ENCODE measurements around the gene POLG2. TPM values are rescaled to one million over a fixed set of nuclear protein-coding genes. Genes with fewer than 3 reads are reported as not detected.
"Not testable (repeated sequence)": the region's sequence is repeated elsewhere in the genome, so short reads cannot be mapped to it uniquely, and the experiment has no call there.

The POLG2 gene
- total RNA-seq, 1 experiment from 2014 or later = 51.5 TPM

DNA sequence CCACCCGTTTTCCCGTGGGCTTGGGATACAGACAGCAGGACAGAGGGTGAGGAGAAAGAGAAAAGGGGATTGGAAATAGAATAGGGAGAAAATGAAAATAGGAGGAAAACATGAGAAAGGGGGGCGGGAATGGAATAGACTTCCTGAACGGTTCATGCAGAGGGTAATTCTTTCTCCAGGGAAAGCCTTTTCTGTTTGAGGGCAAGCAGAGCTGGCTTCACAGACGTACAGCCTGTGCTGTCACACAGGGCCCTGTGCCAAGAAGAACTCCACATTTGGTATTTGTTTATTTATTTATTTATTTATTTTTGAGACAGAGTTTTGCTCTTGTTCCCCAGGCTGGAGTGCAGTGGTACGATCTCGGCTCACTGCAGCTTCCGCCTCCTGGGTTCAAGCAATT is 35.9 kb downstream of the POLG2 start:
- peaks cover 7 to 32% of the 10 kb centered on the region in 2 experiments for H3K4me1 ChIP-seq (ENCODE audit: control insufficient read depth in 1 of 2, insufficient read depth in 2 of 2, low read length in 2 of 2)
- TF ChIP-seq TCF7L2 (IDR thresholded peaks at IDR 0.05; ENCODE audit: borderline replicate concordance, extremely low read depth, insufficient read depth, insufficient read length) (no peak), SRF (IDR thresholded peaks at IDR 0.05; ENCODE audit: low read depth) (no peak), REST (IDR thresholded peaks at IDR 0.05; ENCODE audit: low read depth) (no peak), POLR2AphosphoS5 (IDR thresholded peaks at IDR 0.05; ENCODE audit: low read depth, low read length) (no peak), YY1 (IDR thresholded peaks at IDR 0.05; ENCODE audit: extremely low read depth, insufficient replicate concordance, low read depth, low read length) (no peak), ZFX (IDR thresholded peaks at IDR 0.05) (no peak), POLR2A (IDR thresholded peaks at IDR 0.05; ENCODE audit: borderline replicate concordance, extremely low read depth, insufficient read depth, insufficient read length) (no peak), EZH2phosphoT487 (IDR thresholded peaks at IDR 0.05; ENCODE audit: borderline replicate concordance) (no peak), ZNF274 (IDR thresholded peaks at IDR 0.05; ENCODE audit: low read depth, low read length) (no peak), SP1 (IDR thresholded peaks at IDR 0.05; ENCODE audit: low read depth) (no peak), SIN3A (IDR thresholded peaks at IDR 0.05; ENCODE audit: low read depth) (no peak), EGR1 (IDR thresholded peaks at IDR 0.05; ENCODE audit: low read depth) (no peak), EZH2 (IDR thresholded peaks at IDR 0.05) (no peak), MAX (IDR thresholded peaks at IDR 0.05) (no peak), ELF1 (IDR thresholded peaks at IDR 0.05; ENCODE audit: borderline replicate concordance, low read depth) (no peak), CBX3 (IDR thresholded peaks at IDR 0.05; ENCODE audit: low read depth) (no peak), FOSL1 (IDR thresholded peaks at IDR 0.05; ENCODE audit: low read depth) (no peak)
- TF ChIP-seq, protein P1, sequence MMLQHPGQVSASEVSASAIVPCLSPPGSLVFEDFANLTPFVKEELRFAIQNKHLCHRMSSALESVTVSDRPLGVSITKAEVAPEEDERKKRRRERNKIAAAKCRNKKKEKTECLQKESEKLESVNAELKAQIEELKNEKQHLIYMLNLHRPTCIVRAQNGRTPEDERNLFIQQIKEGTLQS (IDR thresholded peaks at IDR 0.05) = no peak
- no peak overlapping the region for H3K9ac ChIP-seq (ENCODE audit: low read length)
- no peak for ATAC-seq
- ChIA-PET CTCF (no interaction called here), POLR2A (no interaction called here), RAD21 (ENCODE audit: low non-redundant PET in 1 of 2, low total read pairs in 2 of 2, uncharacterized antibody in 2 of 2, unreplicated experiment in 2 of 2) (no interaction called here)
- no peak for DNase-seq (ENCODE audit: low read depth, low spot score)
- no peak overlapping the region for H2AFZ ChIP-seq (ENCODE audit: low read depth, low read length, poor library complexity, severe bottlenecking)
- intact Hi-C loops (cut with micrococcal nuclease) = no loop called here
- no peaks in the 10 kb centered on the region for H3K9me2 ChIP-seq (ENCODE audit: insufficient read depth)
- H3K79me2 ChIP-seq (ENCODE audit: insufficient read depth, low read length) = no peaks in the 10 kb centered on the region
- H4K20me1 ChIP-seq (ENCODE audit: insufficient read depth) = no peaks in the 10 kb centered on the region
- no peak overlapping the region for H3K4me2 ChIP-seq (ENCODE audit: low read length)
- H3K36me3 ChIP-seq (ENCODE audit: control insufficient read depth in 1 of 2, insufficient read depth in 2 of 2, low read length in 2 of 2) = no peaks in the 10 kb centered on the region
- no TSS peak for BruUV-seq (replicated peaks)
- H3K27me3 ChIP-seq (ENCODE audit: insufficient read depth, low read length) = no peaks in the 10 kb centered on the region
- no peaks in the 10 kb centered on the region for H3K9me3 ChIP-seq (ENCODE audit: control insufficient read depth in 1 of 2, insufficient read depth in 1 of 2, low read depth in 1 of 2, low read length in 2 of 2)
- H3K4me3 ChIP-seq (replicated peaks in 1 of 2; ENCODE audit: low read depth in 1 of 2, low read length in 2 of 2) = no peak overlapping the region
- no peak overlapping the region for H3K27ac ChIP-seq (ENCODE audit: low read depth, low read length)

DNA sequence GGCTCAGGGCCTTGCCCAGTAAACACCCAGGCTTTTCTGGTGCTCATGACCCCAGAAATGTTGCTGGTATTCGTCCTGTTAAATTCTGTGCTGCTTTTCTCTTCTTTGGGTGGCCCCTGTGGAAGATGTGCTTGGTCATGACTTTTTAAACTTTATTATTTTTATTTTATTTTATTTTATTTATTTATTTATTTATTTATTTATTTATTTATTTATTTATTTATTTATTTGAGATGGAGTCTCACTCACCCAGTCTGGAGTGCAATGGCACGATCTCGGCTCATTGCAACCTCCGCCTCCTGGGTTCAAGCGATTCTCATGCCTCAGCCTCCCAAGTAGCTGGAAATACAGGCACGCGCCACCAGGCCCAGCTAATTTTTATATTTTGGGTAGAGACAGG is 37.0 kb downstream of the POLG2 start:
- BruUV-seq (replicated peaks); intact Hi-C loops (cut with micrococcal nuclease); H3K9me2 ChIP-seq (ENCODE audit: insufficient read depth); H2AFZ ChIP-seq (ENCODE audit: low read depth, low read length, poor library complexity, severe bottlenecking); H3K27ac ChIP-seq (ENCODE audit: low read depth, low read length); H3K4me3 ChIP-seq (replicated peaks in 1 of 2; ENCODE audit: low read depth in 1 of 2, low read length in 2 of 2); ATAC-seq; H3K9me3 ChIP-seq (ENCODE audit: control insufficient read depth in 1 of 2, insufficient read depth in 1 of 2, low read depth in 1 of 2, low read length in 2 of 2); H3K27me3 ChIP-seq (ENCODE audit: insufficient read depth, low read length); RAD21 ChIA-PET (ENCODE audit: low non-redundant PET in 1 of 2, low total read pairs in 2 of 2, uncharacterized antibody in 2 of 2, unreplicated experiment in 2 of 2); POLR2A ChIA-PET; DNase-seq (ENCODE audit: low read depth, low spot score); H3K36me3 ChIP-seq (ENCODE audit: control insufficient read depth in 1 of 2, insufficient read depth in 2 of 2, low read length in 2 of 2); H4K20me1 ChIP-seq (ENCODE audit: insufficient read depth); CTCF ChIA-PET; H3K79me2 ChIP-seq (ENCODE audit: insufficient read depth, low read length): not testable (repeated sequence)
- Histone ChIP-seq H3K4me1 (ENCODE audit: control insufficient read depth in 1 of 2, insufficient read depth in 2 of 2, low read length in 2 of 2) (peaks cover 7 to 28% of the 10 kb centered on the region in 2 experiments), H3K4me2 (ENCODE audit: low read length) (peak overlapping the region; percentile 66), H3K9ac (ENCODE audit: low read length) (0 out of 2 replicates have a peak overlapping the region, but pooled peaks have one; percentile 7)
